Liver (tissue), 9 donors: Measurements from ENCODE around the gene C1S. TPM values are rescaled to one million over a fixed set of nuclear protein-coding genes. Genes with fewer than 3 reads are reported as not detected.

ENCODE experiments used
- DNase-seq: peaks from one replicate; pipeline ENCODE4 v3.0.0-alpha.2; 2017; ENCODE audit warnings: low spot score
- H3K27ac ChIP-seq, 2 donors: one replicate each; pipeline ENCODE4 v1.7.0; 2013; ENCODE audit warnings: inconsistent platforms in 2 of 2, low read length in 2 of 2, control low read depth in 1 of 2, low read depth in 1 of 2, mild to moderate bottlenecking in 1 of 2
- H3K27me3 ChIP-seq, 4 donors: one replicate each; pipeline versions ENCODE4 v1.6.1 to v1.7.0; 2013; ENCODE audit warnings: low read length in 3 of 4, inconsistent platforms in 1 of 4, mild to moderate bottlenecking in 1 of 4, moderate library complexity in 1 of 4; ENCODE audit not compliant: control insufficient read depth in 4 of 4, insufficient read depth in 4 of 4
- H3K36me3 ChIP-seq, 4 donors: one replicate each; pipeline versions ENCODE4 v1.6.1 to v1.7.0; 2013; ENCODE audit warnings: low read length in 3 of 4, mild to moderate bottlenecking in 3 of 4, low read depth in 1 of 4, moderate library complexity in 1 of 4; ENCODE audit not compliant: control insufficient read depth in 4 of 4, insufficient read depth in 3 of 4
- H3K4me1 ChIP-seq, 4 donors: one replicate each; pipeline versions ENCODE4 v1.6.1 to v1.7.0; 2013; ENCODE audit warnings: low read length in 3 of 4, mild to moderate bottlenecking in 3 of 4, moderate library complexity in 1 of 4; ENCODE audit not compliant: control insufficient read depth in 4 of 4, insufficient read depth in 4 of 4
- H3K4me3 ChIP-seq, 3 donors: one replicate each; pipeline versions ENCODE4 v1.6.1 to v1.7.0; 2013; ENCODE audit warnings: low read length in 3 of 3, control low read depth in 1 of 3, low read depth in 1 of 3, mild to moderate bottlenecking in 1 of 3
- H3K9ac ChIP-seq, 2 donors: one replicate each; pipeline ENCODE4 v1.7.0; 2013; ENCODE audit warnings: low read length in 2 of 2, mild to moderate bottlenecking in 2 of 2, moderate library complexity in 2 of 2, control low read depth in 1 of 2, low read depth in 1 of 2
- H3K9me3 ChIP-seq, 4 donors: one replicate each; pipeline versions ENCODE4 v1.6.1 to v1.7.0; 2013; ENCODE audit warnings: low read length in 3 of 4; ENCODE audit not compliant: control insufficient read depth in 4 of 4
- CTCF ChIP-seq: fragments of 150-350 bp; IDR thresholded peaks from 2 replicates; pipeline ENCODE4 v1.5.1; 2017; ENCODE audit warnings: improper control_type of control experiment, low read depth, low read length; ENCODE audit not compliant: missing input control
- EGR1 ChIP-seq, 2 donors: IDR thresholded peaks; 2 replicates each; pipeline ENCODE4 v1.6.1; 2016 to 2018; ENCODE audit warnings: antibody characterized with exemption in 2 of 2, low read depth in 2 of 2
- FOXA1 ChIP-seq: IDR thresholded peaks from 2 replicates; pipeline ENCODE4 v1.6.1; 2016; ENCODE audit warnings: antibody characterized with exemption
- FOXA2 ChIP-seq: IDR thresholded peaks from 2 replicates; pipeline ENCODE4 v1.6.1; 2016; ENCODE audit warnings: antibody characterized with exemption
- GABPA ChIP-seq, 2 donors: IDR thresholded peaks in 1 of 2; conservative IDR thresholded peaks in 1 of 2; 2 replicates each; pipeline ENCODE4 v1.6.1; 2016; ENCODE audit warnings: antibody characterized with exemption in 2 of 2, mild to moderate bottlenecking in 1 of 2, moderate library complexity in 1 of 2
- HNF4A ChIP-seq, 2 donors: conservative IDR thresholded peaks; 2 replicates each; pipeline ENCODE4 v1.6.1; 2016; ENCODE audit warnings: antibody characterized with exemption in 2 of 2, mild to moderate bottlenecking in 2 of 2
- HNF4G ChIP-seq: IDR thresholded peaks from 2 replicates; pipeline ENCODE4 v1.6.1; 2016; ENCODE audit warnings: antibody characterized with exemption
- JUND ChIP-seq, 2 donors: IDR thresholded peaks; 2 replicates each; pipeline ENCODE4 v1.6.1; 2016; ENCODE audit warnings: antibody characterized with exemption in 2 of 2
- NR2F2 ChIP-seq: IDR thresholded peaks from 2 replicates; pipeline ENCODE4 v1.6.1; 2016; ENCODE audit warnings: antibody characterized with exemption
- RAD21 ChIP-seq, 2 donors: IDR thresholded peaks; 2 replicates each; pipeline ENCODE4 v1.6.1; 2016; ENCODE audit warnings: antibody characterized with exemption in 2 of 2, mild to moderate bottlenecking in 2 of 2
- REST ChIP-seq: IDR thresholded peaks from 2 replicates; pipeline ENCODE4 v1.6.1; 2016; ENCODE audit warnings: antibody characterized with exemption, mild to moderate bottlenecking
- RXRA ChIP-seq, 2 donors: IDR thresholded peaks; 2 replicates each; pipeline ENCODE4 v1.6.1; 2017 to 2018; ENCODE audit warnings: antibody characterized with exemption in 2 of 2, mild to moderate bottlenecking in 1 of 2
- SP1 ChIP-seq: IDR thresholded peaks from 2 replicates; pipeline ENCODE4 v1.6.1; 2018; ENCODE audit warnings: antibody characterized with exemption, mild to moderate bottlenecking
- TAF1 ChIP-seq: conservative IDR thresholded peaks from 2 replicates; pipeline ENCODE4 v1.6.1; 2016; ENCODE audit warnings: antibody characterized with exemption, mild to moderate bottlenecking
- YY1 ChIP-seq: IDR thresholded peaks from 2 replicates; pipeline ENCODE4 v1.6.1; 2016; ENCODE audit warnings: antibody characterized with exemption, mild to moderate bottlenecking
- ZBTB33 ChIP-seq: IDR thresholded peaks from 2 replicates; pipeline ENCODE4 v1.6.1; 2016; ENCODE audit warnings: antibody characterized with exemption
- WGBS: extraction: QIAGEN DNeasy Blood & Tissue Kit; methylation state at CpG from one replicate; pipeline ENCODE4 v1.1.7; 2013; 5-methylcytosine and 5-hydroxymethylcytosine counted together
- polyA plus RNA-seq, 2 donors: library from polyadenylated mRNA; stranded (reverse) in 1 of 2; unstranded in 1 of 2; fragments of 200-250 nt in 1 of 2; fragments of >200 nt in 1 of 2; fragmentation: Nextera tagmentation in 1 of 2; extraction: Ambion mirVana in 1 of 2; gene quantifications; one replicate each; pipeline versions ENCODE4 v1.2.1 to v1.2.3, GENCODE V29; 2013 to 2015
- total RNA-seq, 2 donors: library from RNA; depleted of rRNA; stranded (reverse); fragments of >200 nt; gene quantifications; one replicate each; pipeline ENCODE4 v1.2.3, GENCODE V29; 2014
- TF ChIP-seq, protein P1 (sequence below): IDR thresholded peaks from 2 replicates; pipeline ENCODE4 v1.6.1; 2016; ENCODE audit warnings: antibody characterized with exemption
- donor health status: healthy.
- donor health status: healthy.
- donor health status: healthy.
- donor health status: healthy.
- donor health status: healthy.

The C1S gene
- total and polyA plus RNA-seq, 4 donors: 267 to 2,029 (median 1,568) TPM

DNA sequence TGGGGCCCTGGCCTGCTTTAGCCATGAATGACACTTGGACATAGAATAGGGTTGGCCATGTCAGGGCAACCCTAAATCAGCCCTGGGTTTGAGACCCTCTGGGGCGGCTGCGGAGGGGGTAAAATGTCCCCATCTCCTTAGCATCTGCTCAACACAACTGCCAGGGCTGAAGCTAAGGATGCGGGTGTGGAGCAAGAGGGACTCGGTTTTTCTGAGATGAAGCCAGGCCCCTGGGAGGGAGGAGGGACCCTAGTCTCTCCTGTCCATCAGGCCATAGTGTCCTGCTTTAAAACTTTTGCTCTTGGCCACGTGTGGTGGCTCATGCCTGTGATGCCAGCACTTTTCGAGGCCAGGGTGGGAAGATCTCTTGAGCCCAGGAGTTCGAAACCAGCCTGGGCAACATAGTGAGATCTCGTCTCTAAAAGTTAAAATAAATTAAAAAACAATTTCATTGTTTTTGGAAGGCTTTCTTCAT lies 32.5 kb downstream of the C1S start:
- H3K9ac ChIP-seq: peak overlapping the region in 1 of 2 donors; percentile 65
- TF ChIP-seq HNF4G: no peak
- no peak for TF ChIP-seq YY1
- TF ChIP-seq FOXA1: no peak
- TF ChIP-seq FOXA2: no peak
- TF ChIP-seq HNF4A (conservative IDR thresholded peaks at IDR 0.05): no peak
- no peak for TF ChIP-seq EGR1 (IDR thresholded peaks at IDR 0.05; ENCODE audit: low read depth in 2 of 2)
- TF ChIP-seq GABPA (IDR thresholded peaks at IDR 0.05 in 1 of 2, conservative IDR thresholded peaks at IDR 0.05 in 1 of 2): no peak
- TF ChIP-seq, protein P1, sequence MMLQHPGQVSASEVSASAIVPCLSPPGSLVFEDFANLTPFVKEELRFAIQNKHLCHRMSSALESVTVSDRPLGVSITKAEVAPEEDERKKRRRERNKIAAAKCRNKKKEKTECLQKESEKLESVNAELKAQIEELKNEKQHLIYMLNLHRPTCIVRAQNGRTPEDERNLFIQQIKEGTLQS: no peak
- no peak for TF ChIP-seq REST
- TF ChIP-seq RAD21 (IDR thresholded peaks at IDR 0.05): no peak
- TF ChIP-seq JUND (IDR thresholded peaks at IDR 0.05): no peak
- TF ChIP-seq SP1: no peak

DNA sequence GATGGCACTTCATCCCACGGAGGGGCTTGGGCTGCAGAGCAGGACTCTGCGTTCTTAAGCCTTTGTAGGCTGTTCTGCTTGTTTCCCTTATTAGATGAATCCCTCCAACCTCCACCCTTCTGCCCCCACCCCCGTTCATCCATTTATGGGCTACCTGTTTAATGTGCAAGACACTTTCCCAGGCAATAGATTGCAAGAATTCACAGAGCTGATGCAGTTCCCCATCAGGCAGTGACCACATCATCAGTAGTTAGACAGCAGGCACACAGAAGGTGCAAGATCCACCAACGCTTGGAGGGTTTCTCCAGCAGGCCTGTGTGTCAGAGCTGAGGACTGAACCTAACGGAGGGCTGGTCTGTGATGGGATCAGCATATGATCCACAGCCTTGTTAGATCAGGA lies 33.0 kb downstream of the C1S start:
- 62% methylated on average over 5 of the region's 5 CpGs for WGBS
- Histone ChIP-seq H3K9me3 (no peaks in the 10 kb centered on the region), H3K4me1 (peaks cover 8 to 41% (median 31%) of the 10 kb centered on the region in 4 donors), H3K4me3 (no peak overlapping the region), H3K36me3 (peaks cover 2 to 21% (median 13%) of the 10 kb centered on the region in 4 donors), H3K9ac (no peak overlapping the region), H3K27ac (peak overlapping the region; percentile 1 to 17), H3K27me3 (no peaks in the 10 kb centered on the region)
- no peak for DNase-seq
- TF ChIP-seq CTCF (no peak), NR2F2 (no peak), HNF4G (no peak), EGR1 (IDR thresholded peaks at IDR 0.05; ENCODE audit: low read depth in 2 of 2) (no peak), HNF4A (conservative IDR thresholded peaks at IDR 0.05) (no peak), RXRA (IDR thresholded peaks at IDR 0.05) (no peak), TAF1 (no peak), ZBTB33 (no peak), JUND (IDR thresholded peaks at IDR 0.05) (no peak), GABPA (IDR thresholded peaks at IDR 0.05 in 1 of 2, conservative IDR thresholded peaks at IDR 0.05 in 1 of 2) (no peak), FOXA2 (no peak), REST (no peak), YY1 (no peak)
- TF ChIP-seq, protein P1: no peak

More for the DNA sequence above, 32.5 kb downstream of the C1S start:
- no peak for DNase-seq
- H3K27me3 ChIP-seq: no peaks in the 10 kb centered on the region
- peaks cover 2 to 21% (median 13%) of the 10 kb centered on the region in 4 donors for H3K36me3 ChIP-seq
- H3K4me3 ChIP-seq: no peak overlapping the region
- H3K4me1 ChIP-seq: peaks cover 8 to 43% (median 31%) of the 10 kb centered on the region in 4 donors
- 61% methylated on average over 8 of the region's 8 CpGs for WGBS
- H3K9me3 ChIP-seq: no peaks in the 10 kb centered on the region
- peak overlapping the region; percentile 64 to 89 for H3K27ac ChIP-seq
